ENCODE results near the gene GNG12.

GRCh38 chr1:67830928-67831830 lies 2.1 kb downstream of the GNG12 start:
- no peak for TF ChIP-seq GATA2 (IDR thresholded peaks at IDR 0.05; ENCODE audit: low read depth, low read length)
- TF ChIP-seq GATA3 (IDR thresholded peaks at IDR 0.05; ENCODE audit: low read depth, low read length): no peak

All from SH-SY5Y (cell line).